GM18505 (cell line): ENCODE results near the gene FAF1.

Source experiments
- ATAC-seq: cut with Tn5 transposase; IDR thresholded peaks from one replicate; pipeline ENCODE4 v1.9.1; 2021; ENCODE audit not compliant: unreplicated experiment
- POLR2A ChIP-seq: IDR thresholded peaks from 4 replicates; pipeline ENCODE4 v1.6.1; 2011; ENCODE audit warnings: borderline replicate concordance; ENCODE audit not compliant: insufficient read depth, insufficient read length; ENCODE audit errors: extremely low read depth

The FAF1 gene

DNA sequence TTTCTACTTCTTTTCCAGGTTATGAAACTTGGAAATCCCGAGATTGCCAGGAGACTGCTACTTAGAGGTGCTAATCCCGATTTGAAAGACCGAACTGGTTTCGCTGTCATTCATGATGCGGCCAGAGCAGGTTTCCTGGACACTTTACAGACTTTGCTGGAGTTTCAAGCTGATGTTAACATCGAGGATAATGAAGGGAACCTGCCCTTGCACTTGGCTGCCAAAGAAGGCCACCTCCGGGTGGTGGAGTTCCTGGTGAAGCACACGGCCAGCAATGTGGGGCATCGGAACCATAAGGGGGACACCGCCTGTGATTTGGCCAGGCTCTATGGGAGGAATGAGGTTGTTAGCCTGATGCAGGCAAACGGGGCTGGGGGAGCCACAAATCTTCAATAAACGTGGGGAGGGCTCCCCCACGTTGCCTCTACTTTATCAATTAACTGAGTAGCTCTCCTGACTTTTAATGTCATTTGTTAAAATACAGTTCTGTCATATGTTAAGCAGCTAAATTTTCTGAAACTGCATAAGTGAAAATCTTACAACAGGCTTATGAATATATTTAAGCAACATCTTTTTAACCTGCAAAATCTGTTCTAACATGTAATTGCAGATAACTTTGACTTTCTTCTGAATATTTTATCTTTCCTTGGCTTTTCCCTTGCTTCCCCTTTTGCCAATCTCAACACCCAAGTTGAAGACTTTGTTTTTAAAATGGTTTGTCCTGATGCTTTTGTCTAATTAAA, 14.0 kb upstream of the FAF1 start:
- ATAC-seq = no peak
- TF ChIP-seq POLR2A = no peak

DNA sequence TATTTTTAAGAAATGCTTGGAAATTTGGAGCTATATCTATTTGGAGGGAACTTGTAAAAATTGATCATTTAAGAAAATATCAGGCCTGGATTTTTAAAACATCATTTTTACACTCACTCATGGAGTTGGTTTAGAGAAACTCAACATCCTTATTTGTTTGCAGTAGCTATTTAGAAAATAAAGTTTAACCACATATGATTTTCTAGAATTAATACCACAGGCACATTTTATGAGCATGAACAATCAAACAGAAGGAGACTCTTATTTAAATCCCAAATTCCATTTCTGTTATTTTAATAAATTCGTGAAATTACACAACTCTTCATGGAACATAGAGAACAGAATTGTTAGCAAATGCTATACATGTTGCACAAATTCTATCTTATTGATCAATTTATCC, 13.2 kb upstream of the FAF1 start:
- no peak for ATAC-seq

DNA sequence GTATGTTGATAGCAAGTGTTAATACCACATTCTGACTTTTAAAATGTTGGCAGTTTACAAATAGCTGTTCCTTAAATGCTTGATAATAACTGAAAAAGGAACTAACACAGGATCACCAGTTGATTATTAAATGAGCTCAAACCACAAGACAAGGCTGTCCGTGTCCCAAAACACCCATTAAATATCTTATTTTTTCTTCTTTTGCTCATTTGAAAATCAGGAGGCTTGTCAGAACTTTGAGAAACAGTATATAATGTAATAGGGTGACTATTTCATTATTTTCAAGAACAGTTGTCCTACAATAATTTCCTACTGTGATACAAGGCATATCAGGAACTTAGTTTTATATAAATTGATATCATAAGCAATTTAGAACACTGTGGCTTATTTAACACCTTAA, 12.7 kb upstream of the FAF1 start:
- ATAC-seq = no peak
- TF ChIP-seq POLR2A = no peak

More for the DNA sequence above, 13.2 kb upstream of the FAF1 start:
- no peak for TF ChIP-seq POLR2A

DNA sequence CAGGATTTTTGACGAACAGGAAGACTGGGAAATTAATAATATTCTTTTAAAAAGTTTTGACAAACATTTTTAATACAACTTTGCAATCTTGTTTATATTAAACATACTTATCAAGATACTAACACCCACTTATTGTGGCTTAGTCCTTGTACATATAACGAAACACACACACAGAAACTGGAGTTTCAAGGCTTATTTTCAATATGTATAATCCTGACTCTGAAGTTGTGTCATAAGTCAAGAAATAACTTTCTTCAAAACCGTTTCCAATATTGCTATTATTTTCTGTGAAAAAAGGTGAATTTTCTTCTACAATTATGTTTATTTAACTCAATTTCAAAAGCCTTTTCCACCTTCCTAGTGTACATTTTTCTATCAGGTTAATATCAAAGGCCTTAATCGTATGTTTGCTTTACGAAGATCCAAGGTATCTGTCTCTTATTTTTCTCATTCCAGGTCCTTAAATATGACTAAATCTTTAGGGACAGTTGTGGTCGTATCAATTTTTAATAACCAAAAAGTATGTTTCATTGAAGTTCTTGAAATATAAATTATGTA, 11.8 kb upstream of the FAF1 start:
- no peak for TF ChIP-seq POLR2A
- ATAC-seq = no peak

DNA sequence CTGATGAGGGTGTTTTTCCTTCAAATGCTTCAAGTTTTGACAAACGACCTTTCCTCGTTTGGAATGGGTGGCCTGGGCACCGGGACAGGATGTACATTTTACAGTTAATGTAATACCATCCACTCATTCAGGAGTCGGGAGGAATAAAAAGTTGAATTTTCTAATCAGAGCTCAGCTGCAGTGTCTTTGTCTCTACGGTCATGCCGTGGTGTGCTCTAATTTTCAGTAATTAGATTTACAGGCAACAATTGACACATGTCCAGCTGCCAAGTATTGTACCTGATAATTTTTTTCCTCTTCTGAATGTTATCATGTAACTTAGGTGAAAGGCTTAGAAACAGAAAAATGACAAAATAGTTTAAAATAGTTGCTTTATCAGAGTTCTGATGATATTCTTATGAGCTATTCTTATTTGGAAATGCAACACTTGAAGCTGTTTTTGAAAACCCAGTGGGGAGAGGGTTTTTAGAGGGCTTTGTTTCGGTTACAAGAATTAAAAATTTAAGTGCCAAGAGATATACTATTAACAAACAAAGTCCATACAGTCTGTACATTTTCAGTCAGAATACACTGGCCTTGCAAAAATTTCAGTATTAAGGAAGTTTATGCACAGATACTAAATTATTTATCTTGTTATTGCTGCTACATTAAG, 11.0 kb upstream of the FAF1 start:
- ATAC-seq = no peak
- no peak for TF ChIP-seq POLR2A

DNA sequence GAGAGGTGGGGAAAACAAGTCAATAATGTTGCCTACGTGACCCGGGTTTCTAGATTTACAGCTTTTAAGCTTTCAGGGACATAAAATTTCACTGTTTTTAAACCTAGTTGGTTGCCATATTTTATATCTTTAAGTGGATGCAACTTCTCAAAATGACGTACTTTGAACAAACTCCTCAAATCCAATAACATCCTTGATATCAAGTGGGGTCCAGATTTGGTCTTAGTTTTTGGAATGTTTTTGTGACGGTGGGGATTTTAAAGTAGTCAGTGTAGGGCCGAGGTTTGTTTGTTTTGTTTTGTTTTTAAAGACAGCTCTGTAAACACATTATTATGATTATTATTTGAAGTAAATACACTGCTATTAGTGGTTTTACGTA, 10.4 kb upstream of the FAF1 start:
- no peak for ATAC-seq
- no peak for TF ChIP-seq POLR2A

DNA sequence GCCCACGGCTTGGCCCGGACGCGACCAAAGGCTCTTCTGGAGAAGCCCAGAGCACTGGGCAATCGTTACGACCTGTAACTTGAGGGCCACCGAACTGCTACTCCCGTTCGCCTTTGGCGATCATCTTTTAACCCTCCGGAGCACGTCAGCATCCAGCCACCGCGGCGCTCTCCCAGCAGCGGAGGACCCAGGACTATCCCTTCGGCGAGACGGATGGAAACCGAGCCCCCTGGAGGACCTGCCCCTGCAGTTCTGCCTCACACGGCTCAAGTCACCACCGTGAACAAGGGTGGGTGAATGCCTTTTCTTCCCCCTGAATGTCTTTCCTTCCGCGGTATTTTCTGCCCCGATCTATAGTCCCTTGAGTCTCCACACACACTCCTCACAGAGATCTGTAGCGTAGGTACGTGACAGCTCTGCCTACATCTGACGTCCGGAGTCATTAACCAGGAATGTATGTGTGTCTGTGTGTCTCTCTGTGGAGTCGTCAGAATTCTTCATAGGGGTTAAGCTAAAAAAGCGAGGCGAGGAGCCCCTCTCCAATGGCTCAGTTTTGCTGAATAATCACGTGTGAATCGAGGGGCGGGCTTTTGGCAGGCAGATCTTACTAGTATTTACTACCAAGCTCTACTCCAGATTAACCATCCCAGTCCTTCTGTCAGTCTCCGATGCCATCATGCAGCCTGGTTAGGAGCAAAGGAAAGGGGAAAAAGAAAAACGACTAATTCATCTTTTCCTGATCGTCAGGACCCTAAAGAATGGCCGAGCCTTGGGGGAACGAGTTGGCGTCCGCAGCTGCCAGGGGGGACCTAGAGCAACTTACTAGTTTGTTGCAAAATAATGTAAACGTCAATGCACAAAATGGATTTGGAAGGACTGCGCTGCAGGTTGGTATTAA, 9.8 kb upstream of the FAF1 start, which contains the start of gene CDKN2C:
TSS of gene CDKN2C (plus strand) at position 635 of the 898 bp plus-strand sequence. CDS start at position 759, 124 bp downstream.
- peak; percentile 58 for TF ChIP-seq POLR2A
- ATAC-seq = peak; percentile 16

DNA sequence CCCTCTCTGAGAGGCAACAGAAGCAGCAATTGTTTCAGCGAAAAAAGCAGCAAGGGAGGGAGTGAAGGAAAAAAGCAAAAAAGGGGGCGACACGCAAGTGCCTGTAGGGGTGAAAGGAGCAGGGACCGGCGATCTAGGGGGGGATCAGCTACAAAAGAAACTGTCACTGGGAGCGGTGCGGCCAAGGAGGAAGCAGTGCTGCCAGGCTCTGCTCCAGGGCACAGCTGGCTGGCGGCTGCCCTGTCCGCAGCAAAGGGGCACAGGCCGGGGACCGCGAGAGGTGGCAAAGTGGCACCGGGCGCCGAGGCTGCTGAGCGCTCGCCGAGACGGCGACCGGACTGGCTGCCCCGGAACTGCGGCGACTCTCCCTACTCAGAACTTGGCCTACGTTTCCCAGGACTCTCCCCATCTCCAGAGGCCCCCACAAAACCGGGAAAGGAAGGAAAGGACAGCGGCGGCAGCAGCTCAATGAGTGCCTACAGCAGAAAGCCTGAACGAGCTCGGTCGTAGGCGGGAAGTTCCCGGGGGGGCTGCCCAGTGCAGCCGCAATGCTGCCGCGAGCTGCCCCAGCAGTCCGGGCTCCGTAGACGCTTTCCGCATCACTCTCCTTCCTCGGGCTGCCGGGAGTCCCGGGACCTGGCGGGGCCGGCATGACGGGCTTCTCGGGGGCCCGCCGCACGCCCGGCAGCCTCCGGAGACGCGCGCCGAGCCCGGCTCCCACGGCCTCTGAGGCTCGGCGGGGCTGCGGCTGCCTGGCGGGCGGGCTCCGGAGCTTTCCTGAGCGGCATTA, 8.9 kb upstream of the FAF1 start:
- ATAC-seq = peak; percentile 24
- TF ChIP-seq POLR2A = peak; percentile 72

DNA sequence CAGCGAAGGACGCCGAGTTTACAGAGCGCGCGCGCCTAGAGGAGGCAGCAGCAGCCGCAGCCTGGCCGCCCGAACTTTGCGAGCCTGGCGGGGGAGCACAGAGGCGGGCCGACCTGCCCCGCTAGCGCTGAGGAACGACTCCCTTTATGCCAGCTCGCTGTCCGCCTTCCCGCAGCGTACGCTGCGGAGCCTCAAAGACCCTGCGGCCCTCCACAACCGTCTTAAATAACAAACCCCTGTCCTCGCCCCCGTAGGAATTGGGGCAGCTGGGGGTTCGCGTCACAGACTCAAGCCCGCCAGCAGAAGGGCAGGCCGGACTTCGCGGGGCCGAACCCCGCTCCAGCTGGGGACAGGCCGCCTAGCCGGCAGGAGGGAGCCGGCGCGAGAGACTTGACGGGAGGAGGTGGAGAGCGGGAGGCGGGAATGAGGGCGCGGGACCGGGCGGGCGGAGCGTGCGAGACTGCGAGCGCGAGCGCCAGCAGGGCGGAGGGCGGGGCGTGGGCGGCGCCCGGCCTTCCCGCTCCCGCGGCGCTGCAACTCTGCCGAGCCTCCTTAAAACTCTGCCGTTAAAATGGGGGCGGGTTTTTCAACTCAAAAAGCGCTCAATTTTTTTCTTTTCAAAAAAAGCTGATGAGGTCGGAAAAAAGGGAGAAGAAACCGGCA, 8.2 kb upstream of the FAF1 start:
- peak; percentile 54 for ATAC-seq
- TF ChIP-seq POLR2A = no peak

DNA sequence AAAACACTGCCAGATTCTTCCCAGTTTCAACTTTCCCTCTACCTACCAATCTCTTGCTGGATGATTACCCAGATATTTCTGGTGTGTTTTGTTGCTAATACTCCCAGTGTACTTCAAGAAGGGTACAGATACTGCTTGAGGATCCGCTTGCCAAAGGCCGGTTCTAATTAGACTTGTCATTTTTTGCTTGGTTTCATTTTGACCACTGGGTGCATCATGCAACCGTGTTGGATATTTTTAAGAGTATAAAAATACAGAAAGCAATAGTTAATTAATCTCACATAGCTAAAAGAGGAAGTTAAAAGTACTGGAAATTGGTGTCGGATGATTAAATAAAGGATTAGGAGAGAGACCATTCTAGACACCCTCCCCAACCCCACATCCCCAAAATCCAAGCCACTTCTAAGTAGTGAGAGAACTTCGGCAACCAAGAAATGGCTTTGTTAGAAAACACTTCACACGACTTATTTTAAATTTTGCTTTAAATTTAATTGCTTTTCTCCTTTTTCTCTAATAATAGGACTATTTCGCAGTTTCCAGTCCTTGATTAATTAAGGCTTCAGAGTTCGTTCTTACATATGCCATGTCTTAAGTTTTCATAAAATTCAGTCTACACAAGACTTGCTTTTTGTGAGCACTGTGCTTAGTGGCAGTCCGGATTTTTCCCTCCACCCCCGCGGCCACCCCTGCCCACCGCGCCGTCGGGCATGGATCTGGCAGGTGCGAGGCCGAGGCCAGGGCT, 7.5 kb upstream of the FAF1 start:
- TF ChIP-seq POLR2A = no peak
- no peak for ATAC-seq

DNA sequence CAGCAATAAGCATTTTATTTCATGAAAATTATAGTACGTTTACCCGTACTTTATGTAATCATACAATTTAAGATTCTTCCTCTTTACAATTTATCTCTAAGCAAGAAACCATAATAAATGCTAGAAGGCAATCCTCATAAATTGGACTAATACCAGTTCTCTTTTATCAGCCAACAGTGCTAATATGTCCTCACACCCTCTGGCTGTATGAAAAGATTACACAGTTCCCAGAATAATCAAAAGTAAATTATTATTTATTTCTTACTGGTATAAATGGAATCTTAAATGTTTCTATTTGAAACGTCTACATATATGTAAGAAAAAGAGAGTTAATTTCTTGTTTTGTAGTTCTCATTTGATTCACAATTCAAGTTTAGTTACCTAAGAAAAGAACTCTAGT, 6.9 kb upstream of the FAF1 start:
- no peak for ATAC-seq
- TF ChIP-seq POLR2A = no peak
